Stimulated activated CD8-positive, alpha-beta memory T cell treated with anti-CD3 and anti-CD28 coated beads, Interleukin-7, amount 100 ng/mL, for 1 hour (primary cell): ENCODE data around the gene POM121L2.
"Not testable (repeated sequence)": the region's sequence is repeated elsewhere in the genome, so short reads cannot be mapped to it uniquely, and the experiment has no call there.

Experiments used
- DNase-seq, 2 donors: peaks; one replicate each; pipeline ENCODE4 v3.0.0-alpha.2; 2020; ENCODE audit warnings: low read depth in 2 of 2

Gene POM121L2

GRCh38 chr6:27294409-27294808 lies 17.7 kb downstream of the POM121L2 start:
- DNase-seq: no peak

GRCh38 chr6:27293436-27294098 lies 18.5 kb downstream of the POM121L2 start:
- DNase-seq: no peak

GRCh38 chr6:27290850-27291208 lies 21.2 kb downstream of the POM121L2 start:
- DNase-seq: no peak

- no peak for DNase-seq
Observed at GRCh38 chr6:27290065-27290849, 21.8 kb downstream of the POM121L2 start.

- no peak for DNase-seq
Observed at GRCh38 chr6:27288136-27289044, 23.7 kb downstream of the POM121L2 start.

- no peak for DNase-seq
Observed at GRCh38 chr6:27287751-27288135, 24.3 kb downstream of the POM121L2 start.

GRCh38 chr6:27286141-27286540 lies 25.9 kb downstream of the POM121L2 start:
- DNase-seq: no peak

- DNase-seq: no peak
Observed at GRCh38 chr6:27283279-27283678, 28.8 kb downstream of the POM121L2 start.

GRCh38 chr6:27281569-27281968 lies 30.5 kb downstream of the POM121L2 start:
- DNase-seq: no peak

- DNase-seq: no peak
Observed at GRCh38 chr6:27281105-27281539, 31.0 kb downstream of the POM121L2 start.

- no peak for DNase-seq
Observed at GRCh38 chr6:27280540-27281000, 31.5 kb downstream of the POM121L2 start.

- no peak for DNase-seq
Observed at GRCh38 chr6:27280064-27280539, 32.0 kb downstream of the POM121L2 start.

GRCh38 chr6:27279513-27280063 lies 32.5 kb downstream of the POM121L2 start:
- no peak for DNase-seq

- DNase-seq: no peak
Observed at GRCh38 chr6:27275025-27275956, 36.8 kb downstream of the POM121L2 start.

- DNase-seq: no peak
Observed at GRCh38 chr6:27273783-27274182, 38.3 kb downstream of the POM121L2 start.

GRCh38 chr6:27268803-27269202 lies 43.3 kb downstream of the POM121L2 start:
- DNase-seq: no peak

- DNase-seq: no peak
Observed at GRCh38 chr6:27267857-27268434, 44.1 kb downstream of the POM121L2 start.

- DNase-seq: not testable (repeated sequence)
Observed at GRCh38 chr6:27267003-27267402, 45.1 kb downstream of the POM121L2 start.

GRCh38 chr6:27263886-27264285 lies 48.2 kb downstream of the POM121L2 start:
- DNase-seq: no peak

- no peak for DNase-seq
Observed at GRCh38 chr6:27260836-27261375, 51.2 kb downstream of the POM121L2 start.
